Gastrocnemius medialis (tissue), 4 donors: ENCODE measurements around the gene PROM2. TPM values are rescaled to one million over a fixed set of nuclear protein-coding genes. Genes with fewer than 3 reads are reported as not detected.

Experiments used
- ATAC-seq, 2 donors: fragments of 150-250 bp; one replicate each; pipeline ENCODE4 v1.9.1; 2016
- DNase-seq, 2 donors: peaks; one replicate each; pipeline ENCODE4 v3.0.0-alpha.2; 2019
- H3K27ac ChIP-seq, 4 donors: fragments of 200-600 bp; sonication (generic); 1 replicate in 1 of 4; 2 replicates in 3 of 4; pipeline ENCODE4 v1.5.1; 2016 to 2018; ENCODE audit warnings: mild to moderate bottlenecking in 2 of 4, moderate library complexity in 1 of 4
- H3K27me3 ChIP-seq, 3 donors: fragments of 200-600 bp; sonication (generic) in 2 of 3; 1 replicate in 1 of 3; 2 replicates in 2 of 3; pipeline versions ENCODE4 v1.5.1 to v1.6.0; 2016 to 2019; ENCODE audit warnings: mild to moderate bottlenecking in 1 of 3, moderate library complexity in 1 of 3
- H3K36me3 ChIP-seq, 2 donors: fragments of 200-600 bp; sonication (generic) in 1 of 2; one replicate each; pipeline ENCODE4 v1.5.1; 2017 to 2018
- H3K4me1 ChIP-seq, 2 donors: fragments of 200-600 bp; sonication (generic) in 1 of 2; one replicate each; pipeline ENCODE4 v1.5.1; 2016 to 2017; ENCODE audit warnings: mild to moderate bottlenecking in 2 of 2
- H3K4me3 ChIP-seq, 4 donors: fragments of 200-600 bp; sonication (generic) in 3 of 4; 1 replicate in 1 of 4; 2 replicates in 3 of 4; pipeline ENCODE4 v1.5.1; 2016 to 2019; ENCODE audit warnings: mild to moderate bottlenecking in 2 of 4
- H3K9me3 ChIP-seq, 3 donors: fragments of 200-600 bp; sonication (generic) in 2 of 3; 1 replicate in 1 of 3; 2 replicates in 2 of 3; pipeline ENCODE4 v1.5.1; 2016 to 2019
- CTCF ChIP-seq, 5 experiments: fragments of 450-650 bp in 3 of 5; fragments of 200-600 bp in 2 of 5; sonication (generic) in 2 of 5; IDR thresholded peaks in 4 of 5; conservative IDR thresholded peaks in 1 of 5; 1 replicate in 4 of 5; 2 replicates in 1 of 5; pipeline ENCODE4 v1.5.1; 2016 to 2019; ENCODE audit warnings: antibody characterized with exemption in 5 of 5, mild to moderate bottlenecking in 3 of 5, moderate library complexity in 3 of 5
- POLR2A ChIP-seq, 2 donors: fragments of 450-650 bp; IDR thresholded peaks; one replicate each; pipeline ENCODE4 v1.6.1; 2017; ENCODE audit warnings: antibody characterized with exemption in 2 of 2, mild to moderate bottlenecking in 2 of 2, moderate library complexity in 2 of 2
- in situ Hi-C, 4 donors: fragments of 200-750 bp; cut with MboI; loops; one replicate each; pipeline versions ENCODE4 v1.15.0 to v1.8.0; 2017; ENCODE audit warnings: low sequenced_read_pairs in 4 of 4
- intact Hi-C: fragments of 100-400 bp; cut with DNase I; formaldehyde crosslinking; loops from one replicate; pipeline ENCODE4 v1.15.1; 2023; ENCODE audit warnings: low total_unique reads
- total RNA-seq, 4 donors: library from RNA; depleted of rRNA; stranded (reverse); fragments of >200 nt; gene quantifications; one replicate each; pipeline versions ENCODE4 v1.1.0 to v1.2.3, GENCODE V29; 2016

The PROM2 gene
- under 1 TPM in 2 of 4 donors, not detected in 2; 0.33 to 0.46 TPM for total RNA-seq

GRCh38 chr2:95274291-95275150 lies at the start of gene PROM2:
Gene PROM2 (plus strand): TSS chr2:95274449. CDS start chr2:95274586, 137 bp downstream.
- no peak within 1 kb of the TSS for H3K27ac ChIP-seq
- no peak within 1 kb of the TSS for H3K4me3 ChIP-seq
- H3K4me1 ChIP-seq, result no peaks in the 10 kb centered on the region
- DNase-seq (peak in 1 of 2 donors; percentile 5), ATAC-seq (no peak)
- no peaks in the 10 kb centered on the region for H3K36me3 ChIP-seq
- no peaks in the 10 kb centered on the region for H3K9me3 ChIP-seq
- TF ChIP-seq CTCF (IDR thresholded peaks at IDR 0.05 in 4 of 5, conservative IDR thresholded peaks at IDR 0.05 in 1 of 5), result no peak
- no peak for TF ChIP-seq POLR2A (IDR thresholded peaks at IDR 0.05)
- H3K27me3 ChIP-seq, result no peaks in the 10 kb centered on the region
- intact Hi-C loops (no loop called here), in situ Hi-C loops (no loop called here)

- DNase-seq, result no peak
- H3K27ac ChIP-seq, result no peak overlapping the region
- no peak for ATAC-seq
- in situ Hi-C loops (no loop called here), intact Hi-C loops (no loop called here)
- no peak for TF ChIP-seq CTCF (IDR thresholded peaks at IDR 0.05 in 4 of 5, conservative IDR thresholded peaks at IDR 0.05 in 1 of 5)
- no peak for TF ChIP-seq POLR2A (IDR thresholded peaks at IDR 0.05)
- H3K9me3 ChIP-seq, result peaks cover 0 to 23% (median 2%) of the 10 kb centered on the region in 3 donors
- H3K4me3 ChIP-seq, result no peak overlapping the region
- H3K27me3 ChIP-seq, result no peaks in the 10 kb centered on the region
- H3K4me1 ChIP-seq, result no peaks in the 10 kb centered on the region
- H3K36me3 ChIP-seq, result peaks cover 0 to 16% of the 10 kb centered on the region in 2 donors
These were observed 48.6 kb upstream of the PROM2 start for GRCh38 chr2:95225658-95226057.

GRCh38 chr2:95231723-95232122 lies 42.5 kb upstream of the PROM2 start:
- peaks cover 0 to 15% (median 0%) of the 10 kb centered on the region in 3 donors for H3K9me3 ChIP-seq
- ATAC-seq (no peak), DNase-seq (no peak)
- no peak overlapping the region for H3K4me3 ChIP-seq
- intact Hi-C loops (loop anchor here (2.0 kb wide), 1 partner anchor 83 kb away; no protein-coding TSS in a partner anchor), in situ Hi-C loops (no loop called here)
- peaks cover 0 to 3% of the 10 kb centered on the region in 2 donors for H3K36me3 ChIP-seq
- H3K4me1 ChIP-seq, result no peaks in the 10 kb centered on the region
- H3K27ac ChIP-seq, result no peak overlapping the region
- H3K27me3 ChIP-seq, result no peaks in the 10 kb centered on the region
- TF ChIP-seq POLR2A (IDR thresholded peaks at IDR 0.05) (no peak), CTCF (IDR thresholded peaks at IDR 0.05 in 4 of 5, conservative IDR thresholded peaks at IDR 0.05 in 1 of 5) (peak in 1 of 5 experiments; percentile 16)

GRCh38 chr2:95232232-95232631 lies 42.0 kb upstream of the PROM2 start:
- no peaks in the 10 kb centered on the region for H3K4me1 ChIP-seq
- peaks cover 0 to 15% (median 0%) of the 10 kb centered on the region in 3 donors for H3K9me3 ChIP-seq
- H3K36me3 ChIP-seq, result peaks cover 0 to 3% of the 10 kb centered on the region in 2 donors
- no peak for TF ChIP-seq CTCF (IDR thresholded peaks at IDR 0.05 in 4 of 5, conservative IDR thresholded peaks at IDR 0.05 in 1 of 5)
- intact Hi-C loops (loop anchor here (2.0 kb wide), 1 partner anchor 83 kb away; no protein-coding TSS in a partner anchor), in situ Hi-C loops (no loop called here)
- H3K27me3 ChIP-seq, result no peaks in the 10 kb centered on the region
- DNase-seq (no peak), ATAC-seq (no peak)
- H3K27ac ChIP-seq, result no peak overlapping the region
- H3K4me3 ChIP-seq, result no peak overlapping the region
